GM12892 (cell line): ENCODE results near the gene SIRT2.

Experiments
- POLR2A ChIP-seq: IDR thresholded peaks from 2 replicates; pipeline ENCODE4 v1.6.1; 2011; ENCODE audit warnings: low read depth, low read length, control low read depth
- POLR2AphosphoS5 ChIP-seq: IDR thresholded peaks from 2 replicates; pipeline ENCODE4 v1.6.1; 2011; ENCODE audit warnings: low read depth, low read length, control low read depth
- TAF1 ChIP-seq: IDR thresholded peaks from 2 replicates; pipeline ENCODE4 v1.6.1; 2011; ENCODE audit warnings: low read depth, mild to moderate bottlenecking, control low read depth, low read length, borderline replicate concordance

- no peak for TF ChIP-seq POLR2A
- no peak; the same call in 1 of the 2 replicates for TF ChIP-seq POLR2AphosphoS5
- no peak for TF ChIP-seq TAF1
These were observed 63.0 kb downstream of the SIRT2 start for GRCh38 chr19:38836159-38836982.
